Endothelial cell of umbilical vein (primary cell): ENCODE data around the gene TBC1D5.

Experiments used
- CTCF ChIP-seq, 2 donors: IDR thresholded peaks; 1 replicate in 1 of 2; 2 replicates in 1 of 2; pipeline ENCODE4 v1.5.1; 2011; ENCODE audit warnings: low read length in 2 of 2, mild to moderate bottlenecking in 2 of 2, moderate library complexity in 2 of 2, control low read depth in 1 of 2, inconsistent platforms in 1 of 2, low read depth in 1 of 2; ENCODE audit not compliant: insufficient read depth in 1 of 2; ENCODE audit errors: extremely low read depth in 1 of 2
- EZH2 ChIP-seq: IDR thresholded peaks from 2 replicates; pipeline ENCODE4 v1.6.1; 2012; ENCODE audit warnings: borderline replicate concordance, low read depth, mild to moderate bottlenecking, moderate library complexity, low read length, inconsistent platforms; ENCODE audit not compliant: severe bottlenecking
- JUN ChIP-seq: IDR thresholded peaks from 2 replicates; pipeline ENCODE4 v1.6.1; 2011; ENCODE audit warnings: borderline replicate concordance, low read depth; ENCODE audit not compliant: insufficient read length, insufficient read depth

GRCh38 chr3:17201538-17201937 is 540.9 kb downstream of the TBC1D5 start:
- TF ChIP-seq CTCF (IDR thresholded peaks at IDR 0.05; ENCODE audit: extremely low read depth in 1 of 2, insufficient read depth in 1 of 2, low read depth in 1 of 2, low read length in 2 of 2) (no peak), EZH2 (no peak), JUN (no peak)
